GM18870 (cell line): ENCODE data around the gene ARHGEF10L.

ENCODE experiments used
- ATAC-seq: cut with Tn5 transposase; IDR thresholded peaks from one replicate; pipeline ENCODE4 v1.9.1; 2021; ENCODE audit warnings: moderate library complexity; ENCODE audit not compliant: unreplicated experiment

ARHGEF10L gene

DNA sequence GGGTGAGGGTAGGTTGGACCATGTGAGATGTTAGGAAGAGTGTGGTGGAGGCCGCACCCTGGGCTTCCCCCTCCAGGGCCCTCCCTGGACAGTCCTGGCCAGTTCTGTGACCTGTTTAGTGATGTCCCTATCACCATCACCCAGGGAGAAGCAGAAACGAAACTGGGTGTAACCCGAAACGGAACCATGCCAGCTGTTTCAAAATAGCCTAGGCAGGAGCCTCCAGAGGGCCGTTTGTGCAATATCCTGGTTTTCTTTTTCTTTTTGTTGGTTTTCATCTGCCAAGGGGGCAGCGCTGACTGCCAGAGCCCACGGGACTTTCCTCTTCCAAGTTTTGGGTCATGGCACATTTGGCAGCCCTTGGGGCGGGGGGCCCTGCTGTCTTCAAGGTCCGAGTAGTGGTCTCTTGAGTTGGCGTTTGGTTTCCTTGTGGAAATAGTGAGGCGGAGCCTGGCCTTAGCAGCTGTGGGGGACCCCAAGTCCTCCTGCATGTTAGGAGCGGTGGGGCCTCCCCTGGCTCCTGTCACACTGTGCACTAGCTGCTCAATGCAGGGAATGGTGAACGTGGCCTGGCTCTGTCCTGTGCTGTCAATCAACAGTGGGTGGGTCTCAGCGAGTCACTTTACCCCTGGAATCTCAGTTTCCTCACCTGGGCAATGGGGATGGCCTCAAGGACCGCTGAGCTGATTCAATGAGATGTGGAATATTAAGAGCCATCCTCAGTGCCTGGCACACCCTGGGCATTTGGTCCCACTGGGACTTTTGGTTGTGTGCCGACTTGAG is 90.7 kb downstream of the ARHGEF10L start:
- no peak for ATAC-seq

DNA sequence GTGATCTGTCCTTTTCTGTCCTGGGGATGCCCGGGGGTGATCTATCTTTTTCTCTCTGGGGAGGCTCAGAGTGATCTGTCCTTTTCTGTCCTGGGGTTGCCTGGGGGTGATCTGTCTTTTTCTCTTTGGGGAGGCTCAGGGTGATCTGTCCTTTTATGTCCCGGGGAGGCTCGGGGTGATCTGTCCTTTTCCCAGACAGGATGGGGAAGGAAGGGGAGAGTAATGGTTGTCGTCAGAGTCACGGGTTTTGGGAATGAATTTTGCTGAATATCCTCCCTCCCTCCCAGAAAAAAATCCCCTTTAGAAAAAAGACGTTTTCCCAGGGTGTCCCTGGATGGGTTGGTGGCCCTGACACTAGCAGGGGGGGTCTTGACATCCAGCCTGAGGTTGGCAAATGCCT is 91.5 kb downstream of the ARHGEF10L start:
- ATAC-seq: no peak

DNA sequence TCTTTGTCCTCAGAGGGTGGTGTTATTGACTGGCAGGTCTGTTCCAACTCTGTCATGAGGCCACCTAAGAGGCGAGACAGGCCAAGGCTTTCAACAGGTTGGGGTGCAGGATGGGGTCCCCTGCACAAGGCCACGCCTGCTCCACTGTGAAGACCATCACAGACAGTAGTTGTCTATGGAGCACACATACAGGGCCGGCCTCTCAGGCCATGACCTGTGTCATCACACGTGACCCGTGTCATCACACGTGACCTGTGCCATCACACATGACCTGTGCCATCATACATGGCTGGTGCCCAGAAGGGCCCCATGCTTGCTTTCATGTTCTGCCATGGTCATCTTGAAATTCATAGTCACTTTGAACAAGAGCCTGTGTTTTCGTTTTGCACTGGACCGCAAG is 91.9 kb downstream of the ARHGEF10L start:
- no peak for ATAC-seq

DNA sequence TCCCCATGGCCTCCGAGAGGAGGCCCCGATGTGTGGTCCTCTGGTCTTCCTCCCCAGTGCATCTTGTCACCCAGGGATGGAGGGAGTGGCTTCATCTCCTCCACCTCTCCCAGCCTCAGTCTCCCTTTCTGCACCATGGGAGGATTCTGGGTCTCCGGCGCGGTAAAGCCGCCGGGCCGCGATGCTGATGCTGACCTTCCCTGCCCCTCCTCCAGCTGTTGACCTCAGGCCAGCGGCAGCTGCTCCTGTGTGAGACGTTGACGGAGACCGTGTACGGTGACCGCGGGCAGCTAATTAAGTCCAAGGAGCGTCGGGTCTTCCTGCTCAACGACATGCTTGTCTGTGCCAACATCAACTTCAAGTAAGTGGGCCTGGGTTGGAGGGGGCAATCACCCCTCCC is 92.6 kb downstream of the ARHGEF10L start:
- no peak for ATAC-seq

DNA sequence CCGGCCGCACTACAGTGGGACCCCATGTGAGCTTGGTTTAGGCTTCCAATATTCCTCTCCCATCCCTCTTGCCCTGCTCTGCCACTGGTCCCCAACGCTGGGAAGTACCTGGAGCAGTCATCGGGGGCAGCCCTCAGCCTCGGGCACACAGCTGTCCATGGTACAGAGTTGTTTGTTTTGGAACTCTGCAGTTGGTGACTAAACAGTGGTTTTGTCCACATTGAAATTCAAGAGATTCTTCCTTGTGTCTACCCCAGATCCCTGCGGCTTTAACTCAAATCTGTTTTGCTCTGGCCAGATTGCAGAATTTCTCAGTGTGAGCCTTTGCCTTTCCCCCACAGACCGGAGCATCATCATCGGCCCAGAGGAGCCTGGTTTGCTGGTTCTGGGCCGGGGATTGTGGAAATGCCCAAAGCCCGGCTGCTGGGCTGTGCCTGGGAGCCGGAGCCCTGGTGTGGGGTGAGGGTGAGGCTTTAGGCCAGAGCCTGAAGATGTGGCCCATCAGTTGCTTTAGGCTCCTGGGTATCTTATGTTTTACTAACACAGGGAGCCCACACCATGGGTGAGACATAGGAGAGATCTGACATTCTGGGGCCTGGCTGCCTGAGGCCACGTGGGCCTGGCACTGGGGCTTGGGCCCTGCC is 93.2 kb downstream of the ARHGEF10L start:
- ATAC-seq: no peak

DNA sequence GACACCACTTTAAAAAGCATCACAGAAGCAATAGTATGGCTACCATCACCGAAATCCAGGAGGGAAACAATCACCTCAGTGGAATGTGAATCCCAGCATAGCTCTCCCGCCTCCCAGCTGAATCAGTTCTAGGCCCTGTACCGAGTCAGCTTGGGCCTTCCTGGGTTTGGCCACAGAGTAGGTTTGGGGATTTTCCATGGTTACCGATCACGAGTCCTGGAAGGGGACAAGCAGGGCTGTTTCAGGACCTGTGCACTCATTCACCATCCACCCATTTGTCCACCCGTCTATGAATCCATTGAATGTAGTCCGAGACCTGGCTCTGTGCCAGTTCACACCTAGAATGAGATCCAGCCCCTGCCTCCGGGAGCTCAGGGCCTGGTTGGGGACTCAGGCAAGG is 94.2 kb downstream of the ARHGEF10L start:
- ATAC-seq: no peak

DNA sequence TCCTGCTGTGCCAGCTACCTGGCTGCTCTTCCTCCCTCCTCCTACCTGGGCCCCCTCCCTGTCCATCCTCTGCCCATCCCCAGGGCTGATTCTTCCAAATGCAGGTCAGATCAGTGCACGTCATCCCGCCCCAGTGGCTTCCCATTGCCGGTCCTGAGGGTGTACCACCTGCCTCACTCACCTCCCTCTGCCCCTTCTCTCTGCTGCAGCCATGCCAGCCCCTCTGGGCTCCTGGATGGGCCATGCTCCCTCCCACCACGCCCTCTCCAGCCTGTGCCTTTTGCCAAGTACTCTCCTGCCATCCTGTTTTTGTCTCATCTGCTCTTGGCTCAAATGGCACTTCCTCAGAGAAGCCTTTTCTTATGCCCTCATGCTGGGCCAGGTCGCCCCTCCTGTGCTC is 95.8 kb downstream of the ARHGEF10L start:
- no peak for ATAC-seq

DNA sequence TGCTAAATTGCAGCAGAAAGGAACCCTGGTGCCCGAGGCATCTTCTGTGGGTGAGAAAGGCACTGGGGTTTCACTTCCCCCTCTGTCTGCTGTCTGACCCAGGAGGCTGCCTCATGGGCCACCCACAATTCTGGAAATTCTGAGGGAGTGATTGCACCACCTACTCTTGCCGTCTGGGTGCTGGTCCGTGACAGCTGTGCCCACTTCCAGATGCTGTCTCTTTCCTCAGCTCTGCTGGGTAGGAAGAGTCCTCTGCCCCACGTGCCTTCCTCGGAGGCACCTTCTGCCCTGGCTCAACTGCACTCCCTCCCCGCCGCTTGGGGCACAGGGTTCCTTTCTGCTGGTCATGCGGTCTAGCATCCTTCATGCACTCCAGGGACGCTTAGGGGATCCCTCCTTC is 96.3 kb downstream of the ARHGEF10L start:
- no peak for ATAC-seq

DNA sequence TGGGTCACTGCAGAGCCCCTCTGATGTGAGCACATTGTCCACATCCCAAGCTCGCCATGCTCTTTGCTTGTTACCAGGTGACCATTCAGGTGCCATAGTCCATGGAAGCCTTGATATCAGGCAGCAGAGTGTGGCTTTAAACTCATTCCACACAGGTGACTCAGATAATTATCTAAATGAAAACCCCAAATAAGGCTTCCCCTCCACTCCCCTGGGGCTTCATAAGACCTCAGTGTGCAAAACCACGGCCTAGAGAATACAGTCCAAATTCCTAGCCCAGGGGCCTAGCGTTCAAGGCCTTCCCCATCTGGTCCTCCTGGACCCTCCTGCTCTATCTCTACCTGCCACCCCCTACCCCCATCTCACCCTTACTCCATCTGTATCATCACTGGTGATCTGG is 97.1 kb downstream of the ARHGEF10L start:
- no peak for ATAC-seq

DNA sequence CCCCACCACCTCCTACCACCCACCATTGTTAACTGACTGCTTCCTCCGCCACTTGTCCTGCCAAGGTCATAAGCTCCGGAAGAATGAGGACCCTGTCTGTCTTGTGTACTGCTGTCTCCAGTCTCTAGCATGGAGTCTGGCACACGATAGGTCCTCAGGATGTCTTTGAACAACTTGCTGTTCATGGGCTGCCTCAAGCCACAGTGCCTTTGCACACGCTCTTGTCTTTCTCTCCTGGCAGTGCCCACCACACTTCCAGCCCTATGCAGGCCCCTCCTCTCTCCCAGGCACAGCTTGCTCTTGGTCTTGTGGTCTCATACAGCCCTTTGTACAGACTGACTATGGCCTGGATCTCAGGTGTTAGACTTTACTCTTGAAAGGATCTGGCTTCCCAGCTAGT is 97.6 kb downstream of the ARHGEF10L start:
- no peak for ATAC-seq

DNA sequence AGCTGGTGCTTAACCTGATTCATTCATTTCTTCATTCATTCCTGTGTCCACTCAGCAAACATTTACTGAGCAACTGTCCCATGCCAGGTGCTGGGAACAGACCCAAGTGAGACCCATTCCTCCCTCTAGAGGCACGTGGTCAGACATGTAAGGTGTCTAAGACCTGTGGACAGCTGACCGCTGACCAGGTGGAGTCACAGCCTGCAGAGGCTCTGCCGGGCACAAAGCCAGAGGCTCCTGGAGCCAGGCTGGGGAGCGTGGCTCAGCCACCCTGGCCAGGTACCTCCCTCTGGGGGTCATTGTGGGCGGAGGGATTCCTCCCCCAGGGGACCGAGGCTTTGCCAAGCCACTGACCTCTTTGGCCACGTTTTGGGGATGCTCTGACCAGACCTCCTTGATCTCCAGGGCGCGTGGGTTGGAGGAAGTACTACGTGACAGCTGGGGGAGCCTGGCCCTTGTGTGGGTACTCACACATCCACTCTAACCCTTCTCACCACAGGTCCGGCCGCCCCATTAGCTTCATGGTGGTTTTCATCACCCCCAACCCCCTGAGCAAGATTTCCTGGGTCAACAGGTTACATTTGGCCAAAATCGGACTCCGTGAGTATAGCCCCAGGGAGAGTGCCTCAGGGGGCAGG is 100.3 kb downstream of the ARHGEF10L start:
- no peak for ATAC-seq

DNA sequence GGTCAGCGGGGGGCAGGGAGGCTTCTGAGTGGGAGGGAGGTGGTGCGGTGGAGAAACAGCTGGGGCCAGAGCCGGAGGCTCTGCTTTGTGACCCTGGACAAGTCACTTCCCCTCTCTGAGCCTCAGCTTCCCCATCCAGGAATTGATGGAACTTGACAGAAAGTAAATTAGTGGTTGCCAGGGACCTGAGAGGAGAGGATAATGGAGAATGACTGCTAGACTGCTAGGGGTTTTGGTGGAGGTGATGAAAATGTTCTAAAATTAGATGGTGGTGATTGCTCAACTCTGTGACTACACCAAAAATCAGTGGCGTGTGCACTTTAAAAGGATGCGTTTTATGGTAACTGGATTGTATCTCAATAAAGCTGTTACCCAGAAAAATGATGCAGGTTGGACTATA is 100.9 kb downstream of the ARHGEF10L start:
- no peak for ATAC-seq

DNA sequence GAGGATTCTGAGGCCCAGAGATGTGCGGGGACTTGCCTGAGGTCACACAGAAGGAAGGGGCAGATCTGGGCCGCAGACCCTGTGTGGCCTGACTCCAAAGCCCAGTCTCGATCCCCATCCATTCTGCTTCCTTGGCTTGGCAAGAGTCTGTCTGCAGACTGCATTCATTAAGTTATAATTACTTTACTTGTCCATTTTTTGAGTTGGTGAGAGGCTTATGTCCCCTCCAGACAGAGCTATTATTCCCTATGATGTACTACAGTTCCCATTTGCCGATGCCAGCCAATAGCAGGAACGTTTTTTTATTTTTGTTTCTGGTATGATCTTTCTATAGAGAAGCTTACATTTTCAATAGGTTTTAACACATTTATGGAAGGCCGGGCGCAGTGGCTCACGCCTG is 101.5 kb downstream of the ARHGEF10L start:
- no peak for ATAC-seq

DNA sequence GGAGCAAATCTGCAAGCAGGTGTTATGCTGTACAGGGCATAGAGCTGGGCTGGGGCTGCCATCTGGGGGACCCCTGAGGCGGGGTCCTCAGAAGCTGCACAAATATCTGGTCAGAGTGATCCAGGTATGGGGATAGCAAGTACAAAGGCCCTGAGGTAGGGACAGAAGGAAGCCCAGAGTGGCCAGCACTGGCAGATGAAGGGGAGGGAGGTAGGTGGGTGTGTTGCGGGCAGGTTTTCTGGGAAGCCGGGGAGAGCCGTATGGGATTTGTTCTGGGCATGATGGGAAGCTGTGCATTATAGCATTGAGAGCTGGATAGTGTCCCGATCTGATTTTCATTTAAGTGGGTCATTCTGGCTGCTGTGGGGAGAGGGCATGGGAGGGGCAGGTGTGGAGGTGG is 102.7 kb downstream of the ARHGEF10L start:
- no peak for ATAC-seq

DNA sequence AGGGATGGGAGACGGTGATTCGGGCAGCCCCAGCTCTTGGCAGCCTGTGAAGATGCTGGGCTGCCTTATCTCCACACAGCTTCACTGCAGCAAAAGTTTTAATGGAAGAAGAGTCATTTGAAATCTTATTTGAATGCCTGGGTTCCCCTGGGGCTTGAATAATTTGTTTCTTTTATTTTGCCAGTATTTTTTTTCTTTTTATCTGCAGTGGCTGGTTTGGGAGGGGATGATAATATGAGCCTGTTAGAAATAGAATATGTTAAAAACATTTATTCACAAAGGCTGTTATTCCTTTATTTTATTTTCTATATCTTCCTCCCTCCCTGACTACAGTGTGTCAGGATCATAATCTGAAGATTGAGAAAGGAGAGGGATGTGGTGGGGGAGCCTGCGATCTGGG is 103.4 kb downstream of the ARHGEF10L start:
- no peak for ATAC-seq

DNA sequence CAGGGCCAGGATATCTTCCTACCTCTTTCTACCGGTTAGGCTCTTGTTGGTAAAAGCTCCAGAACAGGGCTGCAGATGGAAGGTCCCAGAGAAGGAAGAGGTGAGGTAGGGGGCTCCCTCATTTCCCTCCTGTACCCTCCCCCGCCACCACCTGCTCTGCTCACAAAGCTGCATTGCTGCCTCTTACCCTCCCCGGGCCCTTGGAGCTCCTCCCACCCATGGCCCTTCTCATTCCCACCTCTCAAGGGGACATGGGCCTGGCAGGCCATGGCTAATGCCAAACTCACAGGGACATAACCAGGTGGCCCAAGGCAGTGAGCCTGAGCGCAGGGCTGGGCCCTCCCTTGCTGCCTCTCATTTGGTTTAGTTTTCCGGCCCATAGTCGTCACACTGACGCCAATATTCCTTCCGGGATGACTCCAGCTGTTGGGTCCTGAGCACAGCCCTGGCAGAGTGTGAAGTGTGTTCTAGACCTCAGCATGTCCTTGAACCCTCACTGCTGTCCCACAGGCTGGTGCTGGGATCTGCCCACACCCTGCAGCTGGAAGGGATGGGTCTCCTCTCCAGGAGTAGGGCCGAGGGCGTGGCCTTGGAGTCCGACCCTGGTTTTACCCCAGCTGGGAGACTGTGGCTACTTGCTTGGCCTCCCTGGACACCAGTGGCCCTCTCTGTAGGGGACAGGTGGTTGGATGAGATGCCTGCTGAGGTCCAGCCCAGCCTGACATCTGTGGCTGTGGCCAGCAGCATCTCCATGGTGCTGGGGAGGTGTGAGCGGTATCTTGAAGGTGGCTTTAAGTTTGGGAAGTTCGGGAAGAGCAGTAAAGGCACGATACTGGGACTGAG is 104.6 kb downstream of the ARHGEF10L start:
- no peak for ATAC-seq

DNA sequence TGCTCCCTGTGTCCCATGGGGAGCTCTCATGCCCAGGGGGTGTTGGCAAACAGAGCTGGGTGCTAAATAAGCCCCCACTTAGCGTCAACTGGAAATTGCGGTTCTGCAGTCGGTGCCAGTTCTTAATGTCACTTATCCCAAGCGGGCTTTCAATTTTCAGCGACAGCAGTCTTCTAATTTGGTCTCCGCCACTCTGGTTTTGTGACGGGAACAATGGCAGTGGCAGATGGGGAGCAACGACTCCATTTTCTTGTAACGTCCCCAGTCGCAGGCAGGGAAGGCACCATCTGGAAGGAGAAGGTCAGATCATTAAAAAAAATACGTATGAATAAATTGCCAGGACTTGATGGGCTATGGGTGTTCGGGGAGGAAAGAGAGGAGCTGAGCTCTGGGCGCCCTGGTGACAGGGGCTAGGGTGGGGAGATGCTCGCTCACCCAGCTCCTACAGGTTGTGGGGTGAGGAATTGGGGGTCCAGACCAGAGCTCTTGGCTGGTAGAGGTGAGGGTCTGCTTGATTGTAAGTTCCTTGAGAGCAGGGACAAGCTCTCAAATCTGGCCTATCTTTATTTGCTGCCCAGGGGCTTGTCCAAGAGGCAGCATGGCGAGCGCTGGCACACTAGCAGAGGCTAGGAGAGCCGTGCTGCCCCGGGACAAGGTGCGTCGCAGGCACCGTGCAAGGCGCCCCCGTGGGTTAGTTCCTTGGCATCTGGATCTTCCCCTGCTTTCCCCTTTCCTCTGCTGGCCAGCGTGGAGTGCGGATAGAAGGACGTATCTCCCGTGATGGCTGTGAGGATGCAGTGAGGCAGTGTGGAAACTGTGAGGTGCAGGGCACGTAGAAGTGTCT is 105.8 kb downstream of the ARHGEF10L start:
- ATAC-seq: no peak

DNA sequence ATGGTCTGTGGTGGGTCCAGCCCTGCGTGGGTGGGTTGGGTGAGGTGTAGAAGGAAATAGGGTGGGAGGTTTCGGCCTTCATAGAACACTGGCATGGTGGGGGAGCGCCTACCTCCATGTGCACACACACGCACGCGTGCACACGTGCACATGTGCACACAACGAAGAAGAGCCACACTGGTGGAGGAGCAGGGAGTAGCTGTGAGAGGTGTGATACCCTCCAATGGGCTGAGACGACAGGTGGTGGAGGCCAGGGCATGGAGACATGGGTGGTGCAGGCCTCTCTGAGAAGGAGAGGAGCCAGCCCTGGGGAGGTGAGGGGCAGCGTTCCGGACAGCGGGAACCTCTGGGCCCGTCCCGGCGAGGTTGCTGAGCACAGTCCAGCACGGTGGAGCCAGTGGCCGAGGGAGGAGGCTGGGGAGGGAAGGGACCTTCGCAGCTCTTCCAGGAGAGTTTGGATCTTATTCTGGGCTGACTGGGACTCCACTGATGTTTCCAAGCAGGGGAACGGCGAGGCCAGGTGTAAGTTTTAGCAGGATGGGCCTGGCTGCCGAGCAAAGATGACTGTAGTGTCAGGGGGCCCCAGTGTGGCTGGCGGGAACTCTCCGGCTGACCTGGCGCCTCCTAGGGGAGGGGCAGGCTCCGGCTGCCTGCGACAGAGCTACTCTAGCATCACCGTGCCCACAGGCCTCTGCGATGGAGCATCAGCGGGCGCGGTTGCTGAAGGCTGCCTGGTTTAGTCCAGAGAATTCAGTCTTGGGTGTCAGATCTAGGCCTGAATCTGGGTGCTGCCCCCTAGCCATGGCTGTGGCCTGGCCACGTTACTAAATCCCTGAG is 107.2 kb downstream of the ARHGEF10L start:
- no peak for ATAC-seq

DNA sequence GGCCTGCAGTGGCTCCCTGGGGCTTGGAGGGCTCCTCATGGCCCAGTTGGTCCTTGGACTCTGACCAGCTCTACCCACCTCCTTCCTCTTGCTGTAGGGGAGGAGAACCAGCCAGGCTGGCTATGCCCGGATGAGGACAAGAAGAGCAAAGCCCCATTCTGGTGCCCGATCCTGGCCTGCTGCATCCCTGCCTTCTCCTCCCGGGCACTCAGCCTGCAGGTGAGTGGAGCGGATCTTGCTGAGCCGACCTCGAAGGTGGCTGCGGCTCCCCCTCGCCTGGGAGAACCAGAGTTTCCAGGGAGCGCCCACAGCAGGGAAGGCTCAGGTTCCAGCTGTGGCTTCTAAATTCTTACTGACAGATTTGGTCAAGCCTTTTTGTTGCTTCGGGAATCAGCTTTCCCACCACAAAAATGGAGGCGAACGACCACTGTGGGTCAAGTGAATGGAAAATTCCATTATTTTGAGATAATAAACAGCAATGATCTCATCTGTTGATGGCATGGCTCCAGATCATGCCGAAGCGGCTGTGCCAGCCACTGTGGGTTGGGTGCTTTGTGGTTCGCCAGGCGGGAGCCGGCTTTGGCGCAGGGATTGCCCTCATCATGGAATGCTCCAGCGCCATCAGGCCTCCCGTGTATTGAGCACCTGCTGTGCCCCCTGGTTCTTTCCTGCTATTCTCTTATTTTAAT is 109.1 kb downstream of the ARHGEF10L start:
- ATAC-seq: no peak
